Neural cell (in vitro differentiated cells): ENCODE data around the gene MPP1. TPM values are rescaled to one million over a fixed set of nuclear protein-coding genes. Genes with fewer than 3 reads are reported as not detected.

ENCODE experiments used
- H2AFZ ChIP-seq: fragments of 200-600, 300-800 bp; sonication (generic), shearing (Covaris generic); 2 replicates; pipeline ENCODE4 v1.6.0; 2014; ENCODE audit warnings: low read depth, mild to moderate bottlenecking, antibody characterized with exemption, low read length, moderate library complexity
- H3F3A ChIP-seq: fragments of 200-600 bp; shearing (Covaris generic); 2 replicates; pipeline ENCODE4 v1.6.1; 2016; ENCODE audit warnings: mild to moderate bottlenecking, moderate library complexity, mixed read lengths, antibody characterized with exemption, low read length; ENCODE audit not compliant: insufficient read depth, poor library complexity, severe bottlenecking
- H3K27ac ChIP-seq: fragments of 200-600, 300-800 bp; sonication (generic), shearing (Covaris generic); 2 replicates; pipeline ENCODE4 v1.5.1; 2014; ENCODE audit warnings: mild to moderate bottlenecking, low read length, moderate library complexity
- H3K27me3 ChIP-seq: fragments of 300-800, 200-600 bp; sonication (generic), shearing (Covaris generic); 2 replicates; pipeline ENCODE4 v1.6.0; 2014; ENCODE audit warnings: mild to moderate bottlenecking, low read depth, low read length, moderate library complexity; ENCODE audit not compliant: insufficient read depth
- H3K36me3 ChIP-seq: fragments of 300-800, 200-600 bp; sonication (generic), shearing (Covaris generic); 2 replicates; pipeline ENCODE4 v1.5.1; 2014; ENCODE audit warnings: mild to moderate bottlenecking, antibody characterized with exemption, low read length, moderate library complexity; ENCODE audit not compliant: insufficient read depth
- H3K4me2 ChIP-seq: fragments of 300-800, 200-600 bp; sonication (generic), shearing (Covaris generic); 2 replicates; pipeline ENCODE4 v1.6.0; 2014; ENCODE audit warnings: mild to moderate bottlenecking, low read length
- H3K4me3 ChIP-seq: fragments of 300-800, 200-600 bp; sonication (generic), shearing (Covaris generic); 2 replicates; pipeline ENCODE4 v1.5.1; 2014; ENCODE audit warnings: mild to moderate bottlenecking, low read length, moderate library complexity
- H3K79me2 ChIP-seq: fragments of 200-600 bp; shearing (Covaris generic); replicated peaks from 2 replicates; pipeline ENCODE4 v1.6.0; 2014; ENCODE audit warnings: mild to moderate bottlenecking, low read length, moderate library complexity; ENCODE audit not compliant: insufficient read depth
- H3K9ac ChIP-seq: fragments of 300-800, 200-600 bp; sonication (generic), shearing (Covaris generic); 2 replicates; pipeline ENCODE4 v1.6.1; 2016; ENCODE audit warnings: mild to moderate bottlenecking, low read length, mixed read lengths
- H3K9me2 ChIP-seq: fragments of 200-600 bp; shearing (Covaris generic); 2 replicates; pipeline ENCODE4 v1.6.1; 2016; ENCODE audit warnings: mild to moderate bottlenecking, low read length, mixed read lengths; ENCODE audit not compliant: insufficient read depth
- H3K9me3 ChIP-seq: fragments of 200-600, 300-800 bp; sonication (generic), shearing (Covaris generic); 2 replicates; pipeline ENCODE4 v1.6.1; 2016; ENCODE audit warnings: mild to moderate bottlenecking, mixed run types, low read length, moderate library complexity, mixed read lengths
- H4K20me1 ChIP-seq: fragments of 200-600 bp; shearing (Covaris generic); 2 replicates; pipeline ENCODE4 v1.6.1; 2016; ENCODE audit warnings: mild to moderate bottlenecking, mixed run types; ENCODE audit not compliant: insufficient read depth
- EP300 ChIP-seq: fragments of 450-650 bp; conservative IDR thresholded peaks from 2 replicates; pipeline ENCODE4 v1.6.1; 2014; ENCODE audit warnings: antibody characterized with exemption, mild to moderate bottlenecking, moderate library complexity; ENCODE audit not compliant: poor library complexity, severe bottlenecking
- EZH2 ChIP-seq: fragments of 200-600, 300-800 bp; shearing (Covaris generic), sonication (generic); IDR thresholded peaks from 2 replicates; pipeline ENCODE4 v1.6.1; 2014; ENCODE audit warnings: antibody characterized with exemption, low read length, borderline replicate concordance, mild to moderate bottlenecking; ENCODE audit not compliant: insufficient read depth, poor library complexity, severe bottlenecking
- MXI1 ChIP-seq: fragments of 450-650 bp; conservative IDR thresholded peaks from 2 replicates; pipeline ENCODE4 v1.6.1; 2014; ENCODE audit warnings: antibody characterized with exemption, mild to moderate bottlenecking; ENCODE audit not compliant: poor library complexity, severe bottlenecking
- POLR2AphosphoS5 ChIP-seq: IDR thresholded peaks from 2 replicates; pipeline ENCODE4 v1.6.1; 2012
- RAD21 ChIP-seq: fragments of 450-650 bp; conservative IDR thresholded peaks from 2 replicates; pipeline ENCODE4 v1.6.1; 2014; ENCODE audit warnings: antibody characterized with exemption, mild to moderate bottlenecking, moderate library complexity
- SMC3 ChIP-seq: fragments of 450-650 bp; conservative IDR thresholded peaks from 2 replicates; pipeline ENCODE4 v1.6.1; 2014; ENCODE audit warnings: antibody characterized with exemption, mild to moderate bottlenecking, moderate library complexity; ENCODE audit not compliant: poor library complexity
- TAF1 ChIP-seq: IDR thresholded peaks from 2 replicates; pipeline ENCODE4 v1.6.1; 2012; ENCODE audit warnings: low read depth
- polyA plus RNA-seq: library from polyadenylated mRNA; depleted of rRNA; stranded (reverse); fragments of >200 nt; gene quantifications from 2 replicates; pipeline ENCODE4 v1.2.3, GENCODE V29; 2014
- TF ChIP-seq, protein P1 (sequence below): IDR thresholded peaks from 2 replicates; pipeline ENCODE4 v1.6.1; 2012; ENCODE audit warnings: borderline replicate concordance
- TF ChIP-seq, protein P2 (sequence below): fragments of 450-650 bp; IDR thresholded peaks from 2 replicates; pipeline ENCODE4 v1.5.1; 2014; ENCODE audit warnings: antibody characterized with exemption, mild to moderate bottlenecking, moderate library complexity; ENCODE audit not compliant: poor library complexity, severe bottlenecking

Gene MPP1
- polyA plus RNA-seq, 1 donor from 2014 or later, result 17.5 TPM

DNA sequence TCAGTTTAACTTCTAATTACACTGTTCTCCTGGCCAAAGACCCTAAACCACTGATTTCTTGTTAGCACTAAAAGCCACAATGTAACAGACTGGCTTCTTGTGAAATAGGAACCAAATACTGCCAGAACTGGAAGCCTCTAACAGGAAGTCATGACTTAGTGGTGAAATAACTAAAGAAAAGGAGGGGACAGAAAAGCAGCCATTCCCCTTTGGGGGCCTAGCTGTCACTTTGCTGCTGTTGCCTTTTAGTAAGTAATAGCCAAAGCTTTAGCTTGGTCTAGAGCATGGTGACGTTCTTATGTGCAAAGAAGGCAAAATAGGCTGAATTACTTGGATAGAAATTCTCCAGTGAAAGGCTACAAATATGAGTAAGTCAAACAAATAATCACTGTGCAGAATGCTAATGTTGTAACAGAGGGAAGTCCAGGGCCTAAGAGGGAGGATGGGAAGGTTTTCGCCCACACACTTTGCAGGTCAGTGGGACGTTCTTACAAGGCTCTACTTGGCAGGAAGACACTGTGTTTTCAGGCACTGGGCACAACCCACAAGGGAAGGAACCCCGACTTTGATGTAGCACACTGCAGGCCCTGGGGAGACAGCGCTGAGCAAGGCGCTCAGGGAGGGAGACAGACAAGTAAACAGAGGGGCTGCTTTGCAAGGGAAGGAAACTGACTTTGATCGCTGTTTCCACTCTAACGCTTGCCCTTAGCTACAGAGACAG lies 71.1 kb downstream of the MPP1 start:
- H3K36me3 ChIP-seq, result no peaks in the 10 kb centered on the region
- no peaks in the 10 kb centered on the region for H3F3A ChIP-seq
- no peaks in the 10 kb centered on the region for H3K27me3 ChIP-seq
- H3K4me2 ChIP-seq, result no peak overlapping the region
- no peaks in the 10 kb centered on the region for H3K9me2 ChIP-seq
- TF ChIP-seq EZH2, result no peak
- no peak for TF ChIP-seq RAD21
- TF ChIP-seq, protein P1, sequence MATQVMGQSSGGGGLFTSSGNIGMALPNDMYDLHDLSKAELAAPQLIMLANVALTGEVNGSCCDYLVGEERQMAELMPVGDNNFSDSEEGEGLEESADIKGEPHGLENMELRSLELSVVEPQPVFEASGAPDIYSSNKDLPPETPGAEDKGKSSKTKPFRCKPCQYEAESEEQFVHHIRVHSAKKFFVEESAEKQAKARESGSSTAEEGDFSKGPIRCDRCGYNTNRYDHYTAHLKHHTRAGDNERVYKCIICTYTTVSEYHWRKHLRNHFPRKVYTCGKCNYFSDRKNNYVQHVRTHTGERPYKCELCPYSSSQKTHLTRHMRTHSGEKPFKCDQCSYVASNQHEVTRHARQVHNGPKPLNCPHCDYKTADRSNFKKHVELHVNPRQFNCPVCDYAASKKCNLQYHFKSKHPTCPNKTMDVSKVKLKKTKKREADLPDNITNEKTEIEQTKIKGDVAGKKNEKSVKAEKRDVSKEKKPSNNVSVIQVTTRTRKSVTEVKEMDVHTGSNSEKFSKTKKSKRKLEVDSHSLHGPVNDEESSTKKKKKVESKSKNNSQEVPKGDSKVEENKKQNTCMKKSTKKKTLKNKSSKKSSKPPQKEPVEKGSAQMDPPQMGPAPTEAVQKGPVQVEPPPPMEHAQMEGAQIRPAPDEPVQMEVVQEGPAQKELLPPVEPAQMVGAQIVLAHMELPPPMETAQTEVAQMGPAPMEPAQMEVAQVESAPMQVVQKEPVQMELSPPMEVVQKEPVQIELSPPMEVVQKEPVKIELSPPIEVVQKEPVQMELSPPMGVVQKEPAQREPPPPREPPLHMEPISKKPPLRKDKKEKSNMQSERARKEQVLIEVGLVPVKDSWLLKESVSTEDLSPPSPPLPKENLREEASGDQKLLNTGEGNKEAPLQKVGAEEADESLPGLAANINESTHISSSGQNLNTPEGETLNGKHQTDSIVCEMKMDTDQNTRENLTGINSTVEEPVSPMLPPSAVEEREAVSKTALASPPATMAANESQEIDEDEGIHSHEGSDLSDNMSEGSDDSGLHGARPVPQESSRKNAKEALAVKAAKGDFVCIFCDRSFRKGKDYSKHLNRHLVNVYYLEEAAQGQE, result no peak
- TF ChIP-seq TAF1, result no peak
- TF ChIP-seq POLR2AphosphoS5, result no peak
- no peak for TF ChIP-seq SMC3
- TF ChIP-seq EP300, result no peak
- no peak for TF ChIP-seq MXI1
- TF ChIP-seq, protein P2, sequence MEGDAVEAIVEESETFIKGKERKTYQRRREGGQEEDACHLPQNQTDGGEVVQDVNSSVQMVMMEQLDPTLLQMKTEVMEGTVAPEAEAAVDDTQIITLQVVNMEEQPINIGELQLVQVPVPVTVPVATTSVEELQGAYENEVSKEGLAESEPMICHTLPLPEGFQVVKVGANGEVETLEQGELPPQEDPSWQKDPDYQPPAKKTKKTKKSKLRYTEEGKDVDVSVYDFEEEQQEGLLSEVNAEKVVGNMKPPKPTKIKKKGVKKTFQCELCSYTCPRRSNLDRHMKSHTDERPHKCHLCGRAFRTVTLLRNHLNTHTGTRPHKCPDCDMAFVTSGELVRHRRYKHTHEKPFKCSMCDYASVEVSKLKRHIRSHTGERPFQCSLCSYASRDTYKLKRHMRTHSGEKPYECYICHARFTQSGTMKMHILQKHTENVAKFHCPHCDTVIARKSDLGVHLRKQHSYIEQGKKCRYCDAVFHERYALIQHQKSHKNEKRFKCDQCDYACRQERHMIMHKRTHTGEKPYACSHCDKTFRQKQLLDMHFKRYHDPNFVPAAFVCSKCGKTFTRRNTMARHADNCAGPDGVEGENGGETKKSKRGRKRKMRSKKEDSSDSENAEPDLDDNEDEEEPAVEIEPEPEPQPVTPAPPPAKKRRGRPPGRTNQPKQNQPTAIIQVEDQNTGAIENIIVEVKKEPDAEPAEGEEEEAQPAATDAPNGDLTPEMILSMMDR, result no peak
- H4K20me1 ChIP-seq, result no peaks in the 10 kb centered on the region
- H3K4me3 ChIP-seq, result no peak overlapping the region
- no peaks in the 10 kb centered on the region for H3K9me3 ChIP-seq
- H3K27ac ChIP-seq, result no peak overlapping the region
- H3K79me2 ChIP-seq, result no peaks in the 10 kb centered on the region
- no peak overlapping the region for H2AFZ ChIP-seq
- no peak overlapping the region for H3K9ac ChIP-seq

DNA sequence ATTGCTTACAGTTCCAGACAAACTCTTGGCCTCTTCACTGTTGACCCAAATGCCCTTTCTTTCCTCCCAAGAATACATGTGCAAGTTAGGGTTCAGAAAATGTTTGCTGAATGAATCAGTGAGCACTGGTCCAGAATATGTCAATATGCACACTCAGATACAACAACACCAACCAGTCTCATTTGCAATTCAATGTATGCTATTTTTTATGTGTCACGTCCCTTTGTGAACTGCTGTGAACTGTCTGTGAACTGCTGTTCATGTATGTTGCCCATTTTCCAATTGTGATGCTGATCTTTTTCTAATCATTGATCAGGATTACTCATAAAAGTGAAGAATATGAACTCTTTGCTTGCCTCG lies 72.2 kb downstream of the MPP1 start:
- H3K36me3 ChIP-seq, result no peaks in the 10 kb centered on the region
- no peaks in the 10 kb centered on the region for H3K9me3 ChIP-seq
- H3K9ac ChIP-seq, result no peak overlapping the region
- TF ChIP-seq MXI1 (no peak), POLR2AphosphoS5 (no peak), TAF1 (no peak)
- no peaks in the 10 kb centered on the region for H3F3A ChIP-seq
- H3K9me2 ChIP-seq, result no peaks in the 10 kb centered on the region
- H2AFZ ChIP-seq, result no peak overlapping the region
- no peak overlapping the region for H3K4me2 ChIP-seq
- H3K27me3 ChIP-seq, result no peaks in the 10 kb centered on the region
- H3K79me2 ChIP-seq, result no peaks in the 10 kb centered on the region
- no peaks in the 10 kb centered on the region for H4K20me1 ChIP-seq
- H3K27ac ChIP-seq, result no peak overlapping the region
- H3K4me3 ChIP-seq, result no peak overlapping the region
